Measurements from ENCODE around the gene ADCY4. TPM values are rescaled to one million over a fixed set of nuclear protein-coding genes. Genes with fewer than 3 reads are reported as not detected.

The ADCY4 gene
- total RNA-seq, 1 donor from 2014 or later = 74.6 TPM

GRCh38 chr14:24335461-24336171, 745 bp upstream of the ADCY4 start:
- peak overlapping the region; percentile 90 for H3K4me3 Mint-ChIP-seq (ENCODE audit: unreplicated experiment)
- H3K27me3 Mint-ChIP-seq (ENCODE audit: unreplicated experiment) = peaks cover 38% of the 10 kb centered on the region
- H3K9me3 Mint-ChIP-seq (ENCODE audit: unreplicated experiment) = no peaks in the 10 kb centered on the region
- peaks cover 34% of the 10 kb centered on the region for H3K4me1 Mint-ChIP-seq (ENCODE audit: unreplicated experiment)
- H3K27ac Mint-ChIP-seq (ENCODE audit: unreplicated experiment) = peak overlapping the region; percentile 48
- no peak for TF ChIP-seq CTCF (IDR thresholded peaks at IDR 0.05; ENCODE audit: unreplicated experiment)
- no peak for DNase-seq (ENCODE audit: low spot score)
- peaks cover 10% of the 10 kb centered on the region for H3K36me3 Mint-ChIP-seq (ENCODE audit: low read depth, unreplicated experiment)

- Mint-ChIP-seq H3K4me1 (ENCODE audit: unreplicated experiment) (peaks cover 44% of the 10 kb centered on the region), H3K27me3 (ENCODE audit: unreplicated experiment) (peaks cover 29% of the 10 kb centered on the region), H3K36me3 (ENCODE audit: low read depth, unreplicated experiment) (peaks cover 20% of the 10 kb centered on the region), H3K27ac (ENCODE audit: unreplicated experiment) (no peak overlapping the region), H3K9me3 (ENCODE audit: unreplicated experiment) (no peaks in the 10 kb centered on the region), H3K4me3 (ENCODE audit: unreplicated experiment) (peak overlapping the region; percentile 79)
- peak; percentile 54 for TF ChIP-seq CTCF (IDR thresholded peaks at IDR 0.05; ENCODE audit: unreplicated experiment)
- peak; percentile 64 for DNase-seq (ENCODE audit: low spot score)
Observed at GRCh38 chr14:24332268-24332993, 2.4 kb downstream of the ADCY4 start.

GRCh38 chr14:24331731-24332267, 3.1 kb downstream of the ADCY4 start:
- peaks cover 27% of the 10 kb centered on the region for H3K27me3 Mint-ChIP-seq (ENCODE audit: unreplicated experiment)
- no peaks in the 10 kb centered on the region for H3K9me3 Mint-ChIP-seq (ENCODE audit: unreplicated experiment)
- peak overlapping the region; percentile 68 for H3K4me3 Mint-ChIP-seq (ENCODE audit: unreplicated experiment)
- peaks cover 20% of the 10 kb centered on the region for H3K36me3 Mint-ChIP-seq (ENCODE audit: low read depth, unreplicated experiment)
- no peak for DNase-seq (ENCODE audit: low spot score)
- H3K4me1 Mint-ChIP-seq (ENCODE audit: unreplicated experiment) = peaks cover 46% of the 10 kb centered on the region
- no peak overlapping the region for H3K27ac Mint-ChIP-seq (ENCODE audit: unreplicated experiment)
- no peak for TF ChIP-seq CTCF (IDR thresholded peaks at IDR 0.05; ENCODE audit: unreplicated experiment)

GRCh38 chr14:24330973-24331674, 3.7 kb downstream of the ADCY4 start:
- Mint-ChIP-seq H3K36me3 (ENCODE audit: low read depth, unreplicated experiment) (peaks cover 23% of the 10 kb centered on the region), H3K4me1 (ENCODE audit: unreplicated experiment) (peaks cover 45% of the 10 kb centered on the region), H3K27me3 (ENCODE audit: unreplicated experiment) (peaks cover 22% of the 10 kb centered on the region), H3K27ac (ENCODE audit: unreplicated experiment) (no peak overlapping the region), H3K4me3 (ENCODE audit: unreplicated experiment) (no peak overlapping the region), H3K9me3 (ENCODE audit: unreplicated experiment) (no peaks in the 10 kb centered on the region)
- no peak for TF ChIP-seq CTCF (IDR thresholded peaks at IDR 0.05; ENCODE audit: unreplicated experiment)
- no peak for DNase-seq (ENCODE audit: low spot score)

All from endothelial cell (in vitro differentiated cells).